ENCODE results near the gene TMEM167B.

GRCh38 chr1:109112652-109113285 lies 22.2 kb downstream of the TMEM167B start:
- no peak for TF ChIP-seq POLR2A (IDR thresholded peaks at IDR 0.05; ENCODE audit: low read length)
- TF ChIP-seq GATA1 (IDR thresholded peaks at IDR 0.05; ENCODE audit: low read depth, low read length), result no peak

Measured in erythroblast (primary cell).